Peyer's patch (tissue), 4 donors: Measurements from ENCODE around the gene NEK8.

Source experiments
- CTCF ChIP-seq, 6 experiments: fragments of 450-650 bp in 4 of 6; fragments of 200-600 bp in 2 of 6; sonication (generic) in 1 of 6; IDR thresholded peaks; one replicate each; pipeline ENCODE4 v1.5.1; 2017 to 2019; ENCODE audit warnings: antibody characterized with exemption in 6 of 6, mild to moderate bottlenecking in 3 of 6, moderate library complexity in 1 of 6
- POLR2A ChIP-seq, 2 donors: fragments of 450-650 bp; IDR thresholded peaks; one replicate each; pipeline ENCODE4 v1.5.1; 2017; ENCODE audit warnings: antibody characterized with exemption in 2 of 2, mild to moderate bottlenecking in 2 of 2, moderate library complexity in 2 of 2

- TF ChIP-seq CTCF (IDR thresholded peaks at IDR 0.05) (no peak), POLR2A (IDR thresholded peaks at IDR 0.05) (no peak)
Observed at GRCh38 chr17:28726226-28726626, 2.4 kb upstream of the NEK8 start, which contains the start of gene TLCD1.
